Posterior cingulate gyrus (tissue), 11 donors: ENCODE data around the gene ANXA2R.
"Not testable (repeated sequence)": the region's sequence is repeated elsewhere in the genome, so short reads cannot be mapped to it uniquely, and the experiment has no call there.

ENCODE experiments used
- DNase-seq, 10 donors: peaks; one replicate each; pipeline versions ENCODE4 v3.0.0 to v3.0.0-alpha.2; 2020 to 2021; ENCODE audit warnings: mixed read lengths in 3 of 10
- intact Hi-C: fragments of 100-400 bp; cut with DNase I; formaldehyde crosslinking; loops from one replicate; pipeline ENCODE4 v1.15.1; 2023

Gene ANXA2R, protein sequence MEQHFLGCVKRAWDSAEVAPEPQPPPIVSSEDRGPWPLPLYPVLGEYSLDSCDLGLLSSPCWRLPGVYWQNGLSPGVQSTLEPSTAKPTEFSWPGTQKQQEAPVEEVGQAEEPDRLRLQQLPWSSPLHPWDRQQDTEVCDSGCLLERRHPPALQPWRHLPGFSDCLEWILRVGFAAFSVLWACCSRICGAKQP

DNA sequence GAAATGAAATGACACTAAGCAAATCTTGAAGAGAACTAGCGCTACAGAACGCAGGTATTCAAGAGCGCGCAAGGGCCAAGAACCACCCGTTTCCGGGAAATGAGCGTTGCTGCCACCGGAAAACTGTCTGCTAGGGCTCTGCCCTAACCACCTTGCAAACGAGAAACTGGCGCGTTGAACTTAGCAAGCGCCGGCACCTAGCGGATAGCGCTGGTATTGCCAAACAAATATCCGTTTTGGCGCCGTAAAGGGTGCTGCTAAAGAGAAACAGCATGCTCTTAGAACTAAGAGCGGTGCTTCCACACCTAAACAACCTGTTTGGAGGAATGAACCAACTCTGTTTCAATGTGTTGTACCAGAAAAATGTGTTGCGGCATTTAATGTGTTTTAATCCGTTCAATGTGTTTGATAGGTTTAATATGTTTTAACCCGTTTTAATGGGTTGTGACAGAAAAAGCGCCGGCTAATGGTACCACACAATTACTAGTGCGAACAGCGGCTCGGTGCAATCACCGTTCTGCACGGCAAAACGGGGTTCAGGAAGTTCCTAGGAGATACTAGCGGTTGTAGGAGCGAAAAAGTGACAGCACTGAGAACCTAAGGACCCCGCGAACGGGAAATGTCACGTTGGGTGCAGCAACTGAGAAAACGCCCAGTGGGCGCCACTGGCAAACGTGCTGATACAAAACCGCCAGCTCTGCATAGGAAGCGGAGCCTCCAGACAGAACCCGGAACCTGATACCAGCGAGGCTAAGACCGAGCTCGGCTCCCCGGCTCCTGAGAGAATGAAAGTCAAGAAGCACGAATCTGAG is at the start of gene ANXA2R:
Gene ANXA2R, minus strand, starts transcription at position 33 of the 812 bp plus-strand sequence. CDS start 273 bp downstream, outside the sequence.
- peak in 7 of 10 donors; percentile 52 to 94 (median 80) for DNase-seq
- intact Hi-C loops: loop anchor here (1.0 to 5.0 kb wide), 2 partner anchors 45 to 88 kb away; no protein-coding TSS in a partner anchor

- DNase-seq, intact Hi-C loops: not testable (repeated sequence)
These were observed 46.2 kb upstream of the ANXA2R start for GRCh38 chr5:43086118-43086908.

GRCh38 chr5:43085453-43085852 is 45.3 kb upstream of the ANXA2R start:
- no peak for DNase-seq
- intact Hi-C loops: no loop called here

DNA sequence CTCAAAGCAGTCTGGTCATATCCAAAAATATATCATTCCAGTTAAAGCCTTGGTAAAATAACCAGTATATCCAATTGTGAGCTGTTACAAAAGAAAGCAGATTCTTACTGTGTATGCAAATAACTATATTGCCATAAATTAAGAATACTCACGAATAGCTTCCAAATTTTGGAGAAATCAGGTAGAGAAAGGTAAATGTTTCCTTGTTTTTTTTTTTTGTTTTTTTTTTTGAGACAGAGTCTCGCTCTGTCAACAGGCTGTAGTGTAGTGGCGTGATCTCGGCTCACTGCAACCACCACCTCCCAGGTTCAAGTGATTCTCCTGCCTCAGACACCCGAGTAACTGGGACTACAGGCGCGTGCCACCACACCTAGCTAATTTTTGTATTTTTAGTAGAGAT is 44.3 kb upstream of the ANXA2R start:
- DNase-seq, intact Hi-C loops: not testable (repeated sequence)

GRCh38 chr5:43081345-43081744 is 41.2 kb upstream of the ANXA2R start:
- intact Hi-C loops, DNase-seq: not testable (repeated sequence)

GRCh38 chr5:43078956-43079355 is 38.8 kb upstream of the ANXA2R start:
- intact Hi-C loops: no loop called here
- DNase-seq: no peak

GRCh38 chr5:43077446-43078191 is 37.5 kb upstream of the ANXA2R start:
- intact Hi-C loops: not testable (repeated sequence)

GRCh38 chr5:43075319-43076293 is 35.5 kb upstream of the ANXA2R start:
- intact Hi-C loops: no loop called here
- DNase-seq: no peak

More at GRCh38 chr5:43077446-43078191, 37.5 kb upstream of the ANXA2R start:
- not testable (repeated sequence) for DNase-seq

- no peak for DNase-seq
- intact Hi-C loops: no loop called here
These were observed 34.8 kb upstream of the ANXA2R start for GRCh38 chr5:43074987-43075318.

- intact Hi-C loops: no loop called here
- no peak for DNase-seq
These were observed 33.8 kb upstream of the ANXA2R start for GRCh38 chr5:43073597-43074546.

- intact Hi-C loops: loop anchor here (5.0 to 10.0 kb wide), 4 partner anchors 38 to 415 kb away; partner anchors contain the start of genes TMEM267 and ZNF131
- DNase-seq: not testable (repeated sequence)
These were observed 29.2 kb upstream of the ANXA2R start for GRCh38 chr5:43069401-43069720.

DNA sequence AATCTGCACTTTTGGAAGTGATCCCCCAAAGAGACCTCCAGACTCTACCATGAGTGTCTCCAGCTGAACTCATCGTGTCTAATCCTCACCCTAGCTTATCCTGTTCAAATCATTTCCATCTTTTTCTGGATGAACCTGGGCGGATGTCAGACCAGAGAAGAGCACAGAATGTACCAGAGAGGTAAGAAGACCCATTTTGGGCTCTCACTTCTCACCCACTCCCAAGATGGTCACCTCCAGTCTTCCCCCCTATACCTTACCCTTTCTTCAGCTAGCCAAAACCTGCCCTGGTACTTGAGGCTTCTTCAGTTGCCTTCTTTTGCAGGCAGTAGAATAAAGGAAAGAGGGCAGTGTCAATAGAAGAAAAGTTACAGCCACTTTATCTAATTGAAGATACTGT is 27.9 kb upstream of the ANXA2R start:
- intact Hi-C loops: loop anchor here (5.0 to 10.0 kb wide), 4 partner anchors 39 to 417 kb away; partner anchors contain the start of genes TMEM267 and ZNF131
- DNase-seq: no peak

DNA sequence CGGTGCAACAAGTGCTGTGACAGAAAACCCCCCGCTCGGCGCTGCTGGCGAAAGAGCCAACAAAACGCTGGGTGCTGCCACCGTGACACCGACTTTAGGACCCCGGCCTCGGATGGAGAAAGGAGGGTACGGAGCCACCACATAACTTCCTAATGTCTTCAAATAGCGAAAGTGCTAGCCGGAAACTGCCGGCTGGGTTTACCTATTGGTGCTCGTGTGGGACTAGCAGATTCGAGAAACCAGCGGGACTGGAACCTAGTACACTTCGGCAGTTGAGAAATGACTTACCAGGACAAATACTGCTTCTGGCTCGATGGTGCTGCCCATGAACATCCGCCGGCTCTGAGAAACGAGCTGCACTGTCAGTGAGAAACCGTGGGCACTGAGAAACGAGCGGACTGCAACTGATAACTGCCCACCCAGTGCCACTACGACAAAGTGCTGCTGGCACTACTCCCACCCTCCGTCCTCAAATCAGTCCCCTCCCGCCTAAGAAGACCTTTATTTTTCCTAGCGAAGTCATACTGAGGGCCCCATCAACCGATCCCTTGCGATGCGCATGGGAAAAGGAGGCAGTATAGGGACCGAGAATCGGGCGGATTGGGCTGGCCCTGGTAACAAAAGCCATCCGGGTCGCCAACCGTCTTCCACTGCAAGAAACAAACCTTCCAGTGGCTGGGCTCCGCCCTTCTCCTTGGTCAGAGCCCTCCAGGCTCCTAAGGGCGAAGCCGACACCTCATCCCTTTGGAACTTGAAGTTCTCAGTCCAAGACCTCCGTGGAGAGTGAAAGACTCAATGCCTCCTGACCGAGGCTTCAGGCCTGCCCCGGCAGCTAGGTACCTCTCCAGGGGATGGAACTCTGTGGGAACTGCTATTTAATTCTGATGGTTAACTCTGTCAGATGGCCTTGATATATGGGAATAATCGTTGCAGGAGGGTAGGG is 27.0 kb upstream of the ANXA2R start:
- peak; percentile 74 to 97 (median 86) for DNase-seq
- intact Hi-C loops: loop anchor here (1.0 to 10.0 kb wide), 5 partner anchors 25 to 418 kb away; partner anchors contain the start of genes TMEM267 and ZNF131

DNA sequence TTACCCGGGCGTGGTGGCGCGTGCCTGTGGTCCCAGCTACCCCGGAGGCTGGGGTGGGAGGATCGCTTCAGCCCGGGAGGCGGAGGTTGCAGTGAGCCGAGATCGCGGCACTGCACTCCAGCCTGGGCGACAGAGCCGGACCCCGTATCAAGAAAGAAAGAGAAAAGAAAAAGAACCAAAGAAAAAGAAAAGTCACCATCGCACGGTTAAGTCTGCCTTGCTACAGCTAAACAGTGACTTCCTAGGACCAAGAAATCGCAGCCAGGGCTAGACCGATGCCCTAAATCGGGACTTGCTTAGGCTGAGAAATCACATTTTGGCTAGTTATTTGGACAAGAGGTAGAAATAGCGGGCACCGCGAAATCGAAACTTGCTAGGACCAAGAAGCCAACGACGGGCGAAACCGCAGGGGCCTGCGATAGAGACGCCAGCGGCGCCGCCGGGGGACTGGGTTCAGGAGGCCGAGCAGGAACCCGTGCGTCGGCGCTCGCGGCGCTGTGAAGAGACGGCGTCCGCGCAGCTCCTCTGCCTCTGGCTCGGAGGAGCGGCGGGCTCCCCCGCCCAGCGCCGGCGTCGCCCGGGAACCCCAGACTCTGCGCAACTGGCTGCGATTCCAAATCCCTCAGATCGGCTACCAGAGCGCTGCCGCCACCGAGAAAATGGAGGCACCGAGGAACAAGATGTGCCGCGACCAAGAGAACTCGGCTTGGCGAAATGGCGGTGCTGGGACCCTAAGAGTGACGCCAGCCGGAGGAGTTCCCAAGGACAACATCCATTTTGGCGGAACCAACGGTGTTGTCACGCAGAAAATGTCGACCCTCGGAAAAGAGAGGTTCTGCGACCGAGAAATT is 26.1 kb upstream of the ANXA2R start:
- intact Hi-C loops: loop anchor here (1.0 to 10.0 kb wide), 5 partner anchors 24 to 419 kb away; partner anchors contain the start of genes TMEM267 and ZNF131
- peak; percentile 59 to 96 (median 72) for DNase-seq

GRCh38 chr5:43065387-43065947 is 25.3 kb upstream of the ANXA2R start:
- intact Hi-C loops: loop anchor here (5.0 to 10.0 kb wide), 4 partner anchors 42 to 419 kb away; partner anchors contain the start of genes TMEM267 and ZNF131
- DNase-seq: no peak
